CD4-positive, CD25-positive, alpha-beta regulatory T cell (primary cell): ENCODE data around the gene MVD. TPM values are rescaled to one million over a fixed set of nuclear protein-coding genes. Genes with fewer than 3 reads are reported as not detected.

Source experiments
- ATAC-seq, 2 donors: fragments of 150-1000 bp; cut with Tn5 transposase; one replicate each; pipeline ENCODE4 v1.10.0; 2021; ENCODE audit warnings: low read depth in 2 of 2, moderate number of reproducible peaks in 2 of 2, moderate library complexity in 1 of 2
- DNase-seq, 3 donors: peaks; one replicate each; pipeline versions ENCODE4 v3.0.0 to v3.0.0-alpha.2; 2012 to 2022; ENCODE audit warnings: mixed read lengths in 1 of 3
- H3K27ac ChIP-seq: one replicate; pipeline ENCODE4 v1.7.0; 2013; ENCODE audit warnings: mild to moderate bottlenecking, low read length; ENCODE audit not compliant: insufficient read depth, poor library complexity, severe bottlenecking
- H3K27me3 ChIP-seq: one replicate; pipeline ENCODE4 v1.7.0; 2013; ENCODE audit warnings: low read length; ENCODE audit not compliant: control insufficient read depth, insufficient read depth
- H3K36me3 ChIP-seq: one replicate; pipeline ENCODE4 v1.7.0; 2013; ENCODE audit warnings: mild to moderate bottlenecking, low read length, moderate library complexity; ENCODE audit not compliant: control insufficient read depth, insufficient read depth
- H3K4me1 ChIP-seq: 2 replicates; pipeline ENCODE4 v1.7.0; 2013; ENCODE audit warnings: mild to moderate bottlenecking, low read length; ENCODE audit not compliant: insufficient read depth, control insufficient read depth, poor library complexity, severe bottlenecking
- H3K4me3 ChIP-seq: one replicate; pipeline ENCODE4 v1.7.0; 2013; ENCODE audit warnings: low read depth, mild to moderate bottlenecking, low read length, moderate library complexity
- H3K9me3 ChIP-seq, 2 experiments: 1 replicate in 1 of 2; 2 replicates in 1 of 2; pipeline ENCODE4 v1.7.0; 2013; ENCODE audit warnings: low read length in 2 of 2, mild to moderate bottlenecking in 1 of 2, moderate library complexity in 1 of 2; ENCODE audit not compliant: control insufficient read depth in 2 of 2
- H3K27ac Mint-ChIP-seq, 3 donors: one replicate each; pipeline ENCODE4 v1.8.0; 2020 to 2022; ENCODE audit warnings: mild to moderate bottlenecking in 3 of 3, mixed read lengths in 3 of 3, moderate library complexity in 2 of 3
- H3K27me3 Mint-ChIP-seq: one replicate; pipeline ENCODE4 v1.8.0; 2022; ENCODE audit warnings: mild to moderate bottlenecking, mixed read lengths
- H3K36me3 Mint-ChIP-seq: one replicate; pipeline ENCODE4 v1.8.0; 2020; ENCODE audit warnings: mixed read lengths
- H3K4me1 Mint-ChIP-seq, 4 donors: one replicate each; pipeline ENCODE4 v1.8.0; 2020 to 2022; ENCODE audit warnings: mixed read lengths in 4 of 4, mild to moderate bottlenecking in 1 of 4
- H3K4me3 Mint-ChIP-seq, 4 donors: one replicate each; pipeline ENCODE4 v1.8.0; 2020 to 2022; ENCODE audit warnings: mild to moderate bottlenecking in 4 of 4, mixed read lengths in 4 of 4, moderate library complexity in 3 of 4
- H3K9me3 Mint-ChIP-seq, 7 donors: one replicate each; pipeline ENCODE4 v1.8.0; 2020 to 2022; ENCODE audit warnings: mixed read lengths in 7 of 7, mild to moderate bottlenecking in 3 of 7, moderate library complexity in 2 of 7
- polyA plus RNA-seq, 4 donors: library from polyadenylated mRNA; unstranded; fragments of 300-500 nt; fragmentation: Illumina TruSeq; gene quantifications; one replicate each; pipeline ENCODE4 v1.2.3, GENCODE V29; 2021
- total RNA-seq: library from RNA; stranded (reverse); gene quantifications from one replicate; pipeline ENCODE4 v1.2.3, GENCODE V29; 2022

MVD gene
- total and polyA plus RNA-seq, 5 donors from 2014 or later = 19.6 to 59.7 (median 23.0) TPM

DNA sequence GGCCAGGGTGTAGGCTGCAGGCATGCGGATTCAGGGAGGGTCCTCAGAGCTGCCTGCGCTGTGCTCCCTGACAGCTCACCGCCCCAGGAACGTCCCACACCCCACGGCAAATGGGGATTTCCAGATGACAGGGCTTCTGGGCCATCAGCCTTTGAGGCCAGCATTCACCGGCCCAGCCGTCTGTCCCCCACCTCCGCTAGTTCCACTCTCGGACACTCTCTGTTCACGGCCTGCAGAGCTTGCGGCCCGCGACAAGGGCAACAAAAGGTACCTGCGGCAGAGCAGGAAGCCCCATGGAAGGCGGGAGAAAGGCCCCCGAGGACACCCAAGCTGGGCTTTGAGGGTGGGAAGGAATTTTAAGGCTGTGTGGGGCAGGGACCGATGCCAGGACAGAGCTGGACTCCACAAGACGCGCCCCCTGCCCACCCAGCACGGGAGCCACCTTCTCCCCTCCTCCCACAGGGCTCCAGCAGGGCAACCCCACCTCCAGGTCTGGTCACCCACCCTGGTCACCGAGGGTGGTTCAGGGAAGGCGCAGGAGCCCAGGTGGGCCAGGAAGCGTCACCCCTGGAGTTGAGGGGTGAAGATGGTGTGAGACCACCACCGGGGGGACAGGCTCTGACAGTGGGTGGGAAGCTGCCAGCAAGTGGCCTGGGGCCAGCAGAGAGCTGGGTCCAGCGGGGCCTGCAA is 6.5 kb downstream of the MVD start:
- Mint-ChIP-seq H3K27me3 (no peaks in the 10 kb centered on the region), H3K9me3 (peaks cover 0 to 2% (median 0%) of the 10 kb centered on the region in 7 donors), H3K4me1 (peaks cover 0 to 11% (median 6%) of the 10 kb centered on the region in 4 donors), H3K4me3 (no peak overlapping the region), H3K27ac (peak overlapping the region in 1 of 3 donors; percentile 5), H3K36me3 (peaks cover 5% of the 10 kb centered on the region)
- DNase-seq (no peak), ATAC-seq (no peak)
- H3K9me3 ChIP-seq = no peaks in the 10 kb centered on the region
- no peaks in the 10 kb centered on the region for H3K27me3 ChIP-seq
- no peaks in the 10 kb centered on the region for H3K36me3 ChIP-seq
- peaks cover 9% of the 10 kb centered on the region for H3K4me1 ChIP-seq
- H3K27ac ChIP-seq = no peak overlapping the region
- H3K4me3 ChIP-seq = no peak overlapping the region

GRCh38 chr16:88655733-88656281 is 7.1 kb downstream of the MVD start:
- no peaks in the 10 kb centered on the region for H3K27me3 Mint-ChIP-seq
- H3K9me3 Mint-ChIP-seq = peaks cover 0 to 2% (median 0%) of the 10 kb centered on the region in 7 donors
- H3K9me3 ChIP-seq = no peaks in the 10 kb centered on the region
- H3K4me1 Mint-ChIP-seq = peaks cover 0 to 10% (median 3%) of the 10 kb centered on the region in 4 donors
- H3K4me1 ChIP-seq = peaks cover 13% of the 10 kb centered on the region
- peak overlapping the region in 1 of 3 donors; percentile 5 for H3K27ac Mint-ChIP-seq
- no peak overlapping the region for H3K4me3 Mint-ChIP-seq
- peaks cover 5% of the 10 kb centered on the region for H3K36me3 Mint-ChIP-seq
- no peak overlapping the region for H3K27ac ChIP-seq
- DNase-seq (no peak), ATAC-seq (no peak)
- H3K36me3 ChIP-seq = no peaks in the 10 kb centered on the region
- no peak overlapping the region for H3K4me3 ChIP-seq
- no peaks in the 10 kb centered on the region for H3K27me3 ChIP-seq

GRCh38 chr16:88655053-88655732 is 7.7 kb downstream of the MVD start:
- peaks cover 0 to 11% (median 3%) of the 10 kb centered on the region in 4 donors for H3K4me1 Mint-ChIP-seq
- no peaks in the 10 kb centered on the region for H3K9me3 ChIP-seq
- H3K4me3 Mint-ChIP-seq = peak overlapping the region in 2 of 4 donors; percentile 21 to 52
- peaks cover 16% of the 10 kb centered on the region for H3K4me1 ChIP-seq
- H3K4me3 ChIP-seq = no peak overlapping the region
- no peak for DNase-seq
- peaks cover 0 to 2% (median 0%) of the 10 kb centered on the region in 7 donors for H3K9me3 Mint-ChIP-seq
- H3K27ac Mint-ChIP-seq = peak overlapping the region in 2 of 3 donors; percentile 65 to 71
- no peak for ATAC-seq
- no peak overlapping the region for H3K27ac ChIP-seq
- H3K27me3 Mint-ChIP-seq = no peaks in the 10 kb centered on the region
- no peaks in the 10 kb centered on the region for H3K36me3 ChIP-seq
- no peaks in the 10 kb centered on the region for H3K27me3 ChIP-seq
- H3K36me3 Mint-ChIP-seq = peaks cover 5% of the 10 kb centered on the region

DNA sequence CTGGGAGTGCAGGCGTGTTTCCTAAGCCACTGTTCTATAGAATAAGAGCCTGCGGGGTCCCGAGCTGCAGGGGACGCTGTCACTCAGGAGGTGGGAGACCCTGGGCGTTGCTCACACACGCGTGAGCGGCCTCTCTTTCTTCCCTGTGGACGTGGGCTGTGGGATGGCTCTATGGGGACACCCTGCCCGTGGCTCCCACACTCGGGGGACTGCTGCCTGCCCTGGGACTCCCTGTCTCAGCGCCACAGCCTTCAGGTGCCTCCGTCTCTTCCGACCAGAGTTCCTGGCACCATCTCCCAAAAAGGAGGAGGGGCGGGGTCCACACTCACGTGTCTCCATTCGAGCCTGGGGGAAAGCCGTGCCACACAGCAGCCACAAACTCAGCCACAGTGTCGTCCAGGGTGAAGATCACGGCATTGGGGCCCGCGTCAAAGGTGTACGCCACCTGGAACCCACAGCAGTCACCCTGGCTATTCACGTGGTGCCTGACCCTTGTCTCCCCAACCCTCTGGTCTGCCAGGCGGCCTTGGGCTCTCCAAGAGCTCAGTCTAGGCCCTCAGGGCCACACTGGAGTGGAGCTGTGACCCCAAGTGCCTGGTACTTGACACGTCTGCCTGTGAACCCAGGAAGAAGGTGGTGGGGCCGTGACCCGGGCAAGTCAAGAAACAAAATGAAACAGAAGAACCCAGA is 8.4 kb downstream of the MVD start:
- H3K4me3 Mint-ChIP-seq = peak overlapping the region in 2 of 4 donors; percentile 7 to 56
- Histone ChIP-seq H3K4me1 (peaks cover 23% of the 10 kb centered on the region), H3K27me3 (no peaks in the 10 kb centered on the region), H3K9me3 (no peaks in the 10 kb centered on the region), H3K36me3 (no peaks in the 10 kb centered on the region), H3K4me3 (no peak overlapping the region), H3K27ac (no peak overlapping the region)
- H3K27ac Mint-ChIP-seq = peak overlapping the region in 1 of 3 donors; percentile 9
- no peaks in the 10 kb centered on the region for H3K27me3 Mint-ChIP-seq
- H3K4me1 Mint-ChIP-seq = peaks cover 0 to 14% (median 3%) of the 10 kb centered on the region in 4 donors
- peaks cover 0 to 2% (median 0%) of the 10 kb centered on the region in 7 donors for H3K9me3 Mint-ChIP-seq
- DNase-seq = no peak
- peaks cover 5% of the 10 kb centered on the region for H3K36me3 Mint-ChIP-seq
- no peak for ATAC-seq

GRCh38 chr16:88653596-88654362 is 9.1 kb downstream of the MVD start:
- ATAC-seq (no peak), DNase-seq (no peak)
- peaks cover 0 to 20% (median 7%) of the 10 kb centered on the region in 4 donors for H3K4me1 Mint-ChIP-seq
- H3K4me3 ChIP-seq = no peak overlapping the region
- H3K36me3 Mint-ChIP-seq = peaks cover 9% of the 10 kb centered on the region
- peaks cover 0 to 4% (median 0%) of the 10 kb centered on the region in 7 donors for H3K9me3 Mint-ChIP-seq
- H3K9me3 ChIP-seq = no peaks in the 10 kb centered on the region
- peak overlapping the region in 3 of 4 donors; percentile 7 to 56 (median 23) for H3K4me3 Mint-ChIP-seq
- no peak overlapping the region for H3K27ac ChIP-seq
- peaks cover 29% of the 10 kb centered on the region for H3K4me1 ChIP-seq
- H3K27me3 Mint-ChIP-seq = no peaks in the 10 kb centered on the region
- H3K36me3 ChIP-seq = no peaks in the 10 kb centered on the region
- H3K27ac Mint-ChIP-seq = peak overlapping the region; percentile 9 to 74 (median 38)
- no peaks in the 10 kb centered on the region for H3K27me3 ChIP-seq

GRCh38 chr16:88653101-88653500 is 9.8 kb downstream of the MVD start:
- DNase-seq (no peak), ATAC-seq (no peak)
- Histone ChIP-seq H3K4me3 (no peak overlapping the region), H3K36me3 (no peaks in the 10 kb centered on the region), H3K9me3 (no peaks in the 10 kb centered on the region), H3K27me3 (no peaks in the 10 kb centered on the region), H3K4me1 (peaks cover 32% of the 10 kb centered on the region), H3K27ac (peak overlapping the region; percentile 14)
- peaks cover 0 to 23% (median 7%) of the 10 kb centered on the region in 4 donors for H3K4me1 Mint-ChIP-seq
- H3K27me3 Mint-ChIP-seq = no peaks in the 10 kb centered on the region
- H3K36me3 Mint-ChIP-seq = peaks cover 9% of the 10 kb centered on the region
- peak overlapping the region in 2 of 3 donors; percentile 38 to 74 for H3K27ac Mint-ChIP-seq
- H3K9me3 Mint-ChIP-seq = peaks cover 0 to 4% (median 0%) of the 10 kb centered on the region in 7 donors
- peak overlapping the region in 3 of 4 donors; percentile 23 to 51 (median 47) for H3K4me3 Mint-ChIP-seq

GRCh38 chr16:88652762-88653063 is 10.2 kb downstream of the MVD start:
- Mint-ChIP-seq H3K36me3 (peaks cover 9% of the 10 kb centered on the region), H3K4me1 (peaks cover 0 to 23% (median 7%) of the 10 kb centered on the region in 4 donors), H3K27me3 (no peaks in the 10 kb centered on the region), H3K27ac (peak overlapping the region in 1 of 3 donors; percentile 51), H3K4me3 (peak overlapping the region in 2 of 4 donors; percentile 47 to 51), H3K9me3 (peaks cover 0 to 4% (median 0%) of the 10 kb centered on the region in 7 donors)
- no peaks in the 10 kb centered on the region for H3K9me3 ChIP-seq
- no peaks in the 10 kb centered on the region for H3K27me3 ChIP-seq
- no peak for ATAC-seq
- DNase-seq = no peak
- H3K36me3 ChIP-seq = no peaks in the 10 kb centered on the region
- peak overlapping the region; percentile 92 for H3K27ac ChIP-seq
- H3K4me1 ChIP-seq = peaks cover 34% of the 10 kb centered on the region
- H3K4me3 ChIP-seq = no peak overlapping the region
